Astrocyte (in vitro differentiated cells and primary cell): ENCODE results near the gene CSK. TPM values are rescaled to one million over a fixed set of nuclear protein-coding genes. Genes with fewer than 3 reads are reported as not detected.

Source experiments
- DNase-seq: peaks from one replicate; pipeline ENCODE4 v3.0.0-alpha.2; 2010; ENCODE audit warnings: low read depth
- FAIRE-seq: peaks from 2 replicates; lab custom pipeline; 2011; peaks lifted over from hg19 to GRCh38; lab: Jason Lieb, UNC
- H2AFZ ChIP-seq: 2 replicates; pipeline ENCODE4 v1.6.0; 2012; ENCODE audit warnings: low read depth, low read length, inconsistent platforms
- H3K27ac ChIP-seq: 2 replicates; pipeline ENCODE4 v1.5.1; 2011; ENCODE audit warnings: low read depth, low read length, inconsistent platforms
- H3K27me3 ChIP-seq: 2 replicates; pipeline ENCODE4 v1.6.0; 2011; ENCODE audit warnings: low read length, inconsistent platforms; ENCODE audit not compliant: insufficient read depth
- H3K36me3 ChIP-seq: 2 replicates; pipeline ENCODE4 v1.5.1; 2011; ENCODE audit warnings: low read length, inconsistent platforms; ENCODE audit not compliant: insufficient read depth
- H3K4me1 ChIP-seq: 2 replicates; pipeline ENCODE4 v1.5.1; 2011; ENCODE audit warnings: low read length, inconsistent platforms; ENCODE audit not compliant: insufficient read depth
- H3K4me2 ChIP-seq: 2 replicates; pipeline ENCODE4 v1.6.0; 2012; ENCODE audit warnings: low read length, inconsistent platforms
- H3K4me3 ChIP-seq: 2 replicates; pipeline ENCODE4 v1.5.1; 2011; ENCODE audit warnings: low read depth, mild to moderate bottlenecking, low read length, inconsistent platforms; ENCODE audit not compliant: insufficient read depth
- H3K79me2 ChIP-seq: 2 replicates; pipeline ENCODE4 v1.6.0; 2012; ENCODE audit warnings: mild to moderate bottlenecking, low read length, inconsistent platforms; ENCODE audit not compliant: insufficient read depth
- H3K9ac ChIP-seq: 2 replicates; pipeline ENCODE4 v1.6.0; 2012; ENCODE audit warnings: mild to moderate bottlenecking, low read length, inconsistent platforms
- H3K9me3 ChIP-seq: 2 replicates; pipeline ENCODE4 v1.5.1; 2012; ENCODE audit warnings: low read depth, mild to moderate bottlenecking, low read length, inconsistent platforms; ENCODE audit not compliant: insufficient read depth
- H4K20me1 ChIP-seq: 2 replicates; pipeline ENCODE4 v1.6.0; 2012; ENCODE audit warnings: low read length, inconsistent platforms; ENCODE audit not compliant: insufficient read depth
- H3K27ac Mint-ChIP-seq: one replicate; pipeline ENCODE4 v1.8.0; 2021; ENCODE audit warnings: mild to moderate bottlenecking, mixed read lengths; ENCODE audit not compliant: unreplicated experiment
- H3K27me3 Mint-ChIP-seq: one replicate; pipeline ENCODE4 v1.8.0; 2021; ENCODE audit warnings: low read depth, mixed read lengths; ENCODE audit not compliant: unreplicated experiment
- H3K36me3 Mint-ChIP-seq: one replicate; pipeline ENCODE4 v1.8.0; 2021; ENCODE audit warnings: low read depth, mixed read lengths; ENCODE audit not compliant: unreplicated experiment
- H3K4me1 Mint-ChIP-seq: one replicate; pipeline ENCODE4 v1.8.0; 2021; ENCODE audit warnings: low read depth, mixed read lengths; ENCODE audit not compliant: unreplicated experiment
- H3K4me3 Mint-ChIP-seq: one replicate; pipeline ENCODE4 v1.8.0; 2021; ENCODE audit warnings: mild to moderate bottlenecking, moderate library complexity, mixed read lengths; ENCODE audit not compliant: unreplicated experiment
- H3K9me3 Mint-ChIP-seq: one replicate; pipeline ENCODE4 v1.8.0; 2021; ENCODE audit warnings: mild to moderate bottlenecking, mixed read lengths; ENCODE audit not compliant: unreplicated experiment
- EZH2 ChIP-seq: IDR thresholded peaks from 2 replicates; pipeline ENCODE4 v1.6.1; 2012; ENCODE audit warnings: mild to moderate bottlenecking, low read length, inconsistent platforms; ENCODE audit not compliant: insufficient read depth
- total RNA-seq: library from RNA; stranded (reverse); gene quantifications from 2 replicates; pipeline ENCODE4 v1.2.1, GENCODE V29; 2021
- TF ChIP-seq, protein P1 (sequence below): IDR thresholded peaks from 2 replicates; pipeline ENCODE4 v1.5.1; 2011; ENCODE audit warnings: low read depth, mild to moderate bottlenecking, inconsistent platforms, low read length, moderate library complexity; ENCODE audit not compliant: insufficient read depth

CSK gene
- total RNA-seq, 1 donor from 2014 or later: 49.8 TPM

DNA sequence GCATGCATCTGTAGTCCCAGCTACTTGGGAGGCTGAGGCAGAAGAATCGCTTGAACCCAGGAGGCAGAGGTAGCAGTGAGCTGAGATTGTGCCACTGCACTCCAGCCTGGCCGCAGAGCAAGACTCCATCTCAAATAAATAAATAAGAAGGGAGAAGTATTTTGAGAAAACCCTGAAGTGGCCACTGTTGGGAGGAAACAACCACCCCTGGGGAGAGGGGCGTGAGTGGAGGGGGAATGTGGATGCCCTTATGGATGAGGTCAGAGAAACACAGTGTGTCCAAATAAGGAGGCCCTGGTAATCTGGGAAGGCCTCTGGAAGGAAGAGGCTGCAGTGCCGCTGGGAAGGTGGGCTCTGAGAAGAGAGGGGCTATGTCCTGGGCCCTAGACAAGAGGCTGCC, 40.4 kb downstream of the CSK start:
- Histone ChIP-seq H3K4me3 (no peak overlapping the region), H3K27me3 (peaks cover 12% of the 10 kb centered on the region), H2AFZ (no peak overlapping the region), H3K9me3 (no peaks in the 10 kb centered on the region), H3K4me2 (no peak overlapping the region), H3K79me2 (no peaks in the 10 kb centered on the region), H3K27ac (no peak overlapping the region), H4K20me1 (no peaks in the 10 kb centered on the region), H3K4me1 (peaks cover 8% of the 10 kb centered on the region), H3K9ac (no peak overlapping the region), H3K36me3 (no peaks in the 10 kb centered on the region)
- Mint-ChIP-seq H3K27me3 (peaks cover 50% of the 10 kb centered on the region), H3K4me3 (no peak overlapping the region), H3K27ac (no peak overlapping the region), H3K9me3 (no peaks in the 10 kb centered on the region), H3K36me3 (no peaks in the 10 kb centered on the region), H3K4me1 (peaks cover 4% of the 10 kb centered on the region)
- no peak for TF ChIP-seq EZH2
- TF ChIP-seq, protein P1, sequence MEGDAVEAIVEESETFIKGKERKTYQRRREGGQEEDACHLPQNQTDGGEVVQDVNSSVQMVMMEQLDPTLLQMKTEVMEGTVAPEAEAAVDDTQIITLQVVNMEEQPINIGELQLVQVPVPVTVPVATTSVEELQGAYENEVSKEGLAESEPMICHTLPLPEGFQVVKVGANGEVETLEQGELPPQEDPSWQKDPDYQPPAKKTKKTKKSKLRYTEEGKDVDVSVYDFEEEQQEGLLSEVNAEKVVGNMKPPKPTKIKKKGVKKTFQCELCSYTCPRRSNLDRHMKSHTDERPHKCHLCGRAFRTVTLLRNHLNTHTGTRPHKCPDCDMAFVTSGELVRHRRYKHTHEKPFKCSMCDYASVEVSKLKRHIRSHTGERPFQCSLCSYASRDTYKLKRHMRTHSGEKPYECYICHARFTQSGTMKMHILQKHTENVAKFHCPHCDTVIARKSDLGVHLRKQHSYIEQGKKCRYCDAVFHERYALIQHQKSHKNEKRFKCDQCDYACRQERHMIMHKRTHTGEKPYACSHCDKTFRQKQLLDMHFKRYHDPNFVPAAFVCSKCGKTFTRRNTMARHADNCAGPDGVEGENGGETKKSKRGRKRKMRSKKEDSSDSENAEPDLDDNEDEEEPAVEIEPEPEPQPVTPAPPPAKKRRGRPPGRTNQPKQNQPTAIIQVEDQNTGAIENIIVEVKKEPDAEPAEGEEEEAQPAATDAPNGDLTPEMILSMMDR: no peak
- DNase-seq (no peak), FAIRE-seq (no peak)

DNA sequence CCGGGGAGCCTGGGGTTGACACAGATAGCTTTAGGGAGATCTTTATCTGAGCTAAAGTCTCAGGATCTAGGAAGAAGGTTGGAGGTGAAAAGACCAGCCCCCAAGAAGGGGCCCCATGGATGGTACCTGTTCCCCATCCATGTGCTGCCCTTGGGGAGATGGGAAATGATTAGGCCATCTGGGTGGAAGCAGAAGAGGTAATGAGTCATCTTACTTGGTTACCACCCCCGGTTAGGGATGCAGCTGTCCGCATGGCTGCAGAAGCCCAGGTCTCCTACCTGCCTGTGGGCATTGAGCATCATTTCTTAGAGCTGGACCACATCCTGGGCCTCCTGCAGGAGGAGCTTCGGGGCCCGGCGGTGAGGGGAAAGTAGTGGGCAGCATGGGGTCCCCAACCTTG, 41.4 kb downstream of the CSK start:
- Mint-ChIP-seq H3K27ac (no peak overlapping the region), H3K4me1 (no peaks in the 10 kb centered on the region), H3K4me3 (no peak overlapping the region), H3K9me3 (no peaks in the 10 kb centered on the region), H3K36me3 (no peaks in the 10 kb centered on the region), H3K27me3 (peaks cover 61% of the 10 kb centered on the region)
- peaks cover 3% of the 10 kb centered on the region for H4K20me1 ChIP-seq
- H3K4me2 ChIP-seq: no peak overlapping the region
- H3K4me3 ChIP-seq: no peak overlapping the region
- no peaks in the 10 kb centered on the region for H3K36me3 ChIP-seq
- no peak overlapping the region for H3K27ac ChIP-seq
- H3K9ac ChIP-seq: no peak overlapping the region
- H3K4me1 ChIP-seq: peaks cover 5% of the 10 kb centered on the region
- TF ChIP-seq, protein P1: no peak
- H3K9me3 ChIP-seq: no peaks in the 10 kb centered on the region
- peaks cover 23% of the 10 kb centered on the region for H3K27me3 ChIP-seq
- H2AFZ ChIP-seq: no peak overlapping the region
- FAIRE-seq (no peak), DNase-seq (no peak)
- H3K79me2 ChIP-seq: no peaks in the 10 kb centered on the region

DNA sequence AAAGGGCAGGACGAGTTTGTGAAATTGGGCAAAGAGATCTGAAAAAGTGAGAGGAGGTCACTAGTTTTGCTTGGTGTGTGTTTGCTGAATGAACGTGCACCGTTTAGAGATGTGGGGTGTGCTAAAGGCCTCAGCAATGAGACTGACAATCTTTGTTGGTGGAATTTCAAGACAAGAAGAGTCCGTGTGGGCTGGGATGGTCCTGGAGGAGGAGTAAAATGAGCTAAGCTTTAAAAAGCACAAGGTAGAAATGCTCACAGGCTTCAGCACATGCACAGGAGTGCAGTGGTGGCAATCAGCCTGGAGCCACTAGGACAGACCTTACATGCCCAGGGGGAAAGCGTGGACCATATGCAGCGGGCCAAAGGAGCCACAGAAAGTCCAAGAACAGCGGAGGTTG, 43.1 kb downstream of the CSK start:
- no peak for TF ChIP-seq EZH2
- TF ChIP-seq, protein P1: no peak
- Histone ChIP-seq H3K79me2 (no peaks in the 10 kb centered on the region), H3K27ac (no peak overlapping the region), H3K4me2 (no peak overlapping the region), H3K27me3 (peaks cover 29% of the 10 kb centered on the region), H3K9me3 (no peaks in the 10 kb centered on the region), H2AFZ (no peak overlapping the region), H3K9ac (no peak overlapping the region), H3K36me3 (no peaks in the 10 kb centered on the region), H3K4me1 (no peaks in the 10 kb centered on the region), H4K20me1 (peaks cover 5% of the 10 kb centered on the region), H3K4me3 (no peak overlapping the region)
- Mint-ChIP-seq H3K4me1 (no peaks in the 10 kb centered on the region), H3K9me3 (no peaks in the 10 kb centered on the region), H3K27me3 (peaks cover 65% of the 10 kb centered on the region), H3K4me3 (no peak overlapping the region), H3K36me3 (no peaks in the 10 kb centered on the region), H3K27ac (no peak overlapping the region)
- DNase-seq: no peak
- no peak for FAIRE-seq
